RWPE2 (cell line): ENCODE data around the gene TTC6.

Experiments used
- ATAC-seq: fragments of 200-7000 bp; cut with Tn5 transposase; 3 replicates; pipeline ENCODE4 v1.9.1; 2021; ENCODE audit warnings: low read depth
- DNase-seq: peaks from one replicate; pipeline ENCODE4 v3.0.0-alpha.2; 2020; ENCODE audit warnings: low spot score
- H3K27ac ChIP-seq: fragments of 450-650 bp; 2 replicates; pipeline ENCODE4 v1.5.1; 2017; ENCODE audit warnings: mild to moderate bottlenecking; ENCODE audit not compliant: poor library complexity, severe bottlenecking
- H3K27me3 ChIP-seq: fragments of 250-450 bp; sonication (Bioruptor Pico); 2 replicates; pipeline ENCODE4 v1.5.1; 2021; ENCODE audit warnings: mild to moderate bottlenecking, moderate library complexity; ENCODE audit not compliant: insufficient read depth, poor library complexity, severe bottlenecking
- H3K36me3 ChIP-seq: fragments of 250-450 bp; sonication (Bioruptor Pico); 2 replicates; pipeline ENCODE4 v1.5.1; 2020; ENCODE audit warnings: low read depth, mild to moderate bottlenecking, moderate library complexity
- H3K4me1 ChIP-seq: fragments of 250-450 bp; sonication (Bioruptor Pico); 2 replicates; pipeline ENCODE4 v1.5.1; 2021; ENCODE audit warnings: mild to moderate bottlenecking, moderate library complexity; ENCODE audit not compliant: insufficient read depth, poor library complexity, severe bottlenecking
- H3K4me3 ChIP-seq: fragments of 250-450 bp; sonication (Bioruptor Pico); 2 replicates; pipeline ENCODE4 v1.5.1; 2021; ENCODE audit warnings: mild to moderate bottlenecking, moderate library complexity; ENCODE audit not compliant: severe bottlenecking
- H3K9me3 ChIP-seq: fragments of 250-450 bp; sonication (Bioruptor Pico); 2 replicates; pipeline ENCODE4 v1.5.1; 2021; ENCODE audit warnings: mild to moderate bottlenecking, moderate library complexity; ENCODE audit not compliant: severe bottlenecking
- CTCF ChIP-seq: fragments of 450-650 bp; IDR thresholded peaks from one replicate; pipeline ENCODE4 v1.5.1; 2017; ENCODE audit warnings: mild to moderate bottlenecking, moderate library complexity; ENCODE audit not compliant: poor library complexity, severe bottlenecking

Gene TTC6

DNA sequence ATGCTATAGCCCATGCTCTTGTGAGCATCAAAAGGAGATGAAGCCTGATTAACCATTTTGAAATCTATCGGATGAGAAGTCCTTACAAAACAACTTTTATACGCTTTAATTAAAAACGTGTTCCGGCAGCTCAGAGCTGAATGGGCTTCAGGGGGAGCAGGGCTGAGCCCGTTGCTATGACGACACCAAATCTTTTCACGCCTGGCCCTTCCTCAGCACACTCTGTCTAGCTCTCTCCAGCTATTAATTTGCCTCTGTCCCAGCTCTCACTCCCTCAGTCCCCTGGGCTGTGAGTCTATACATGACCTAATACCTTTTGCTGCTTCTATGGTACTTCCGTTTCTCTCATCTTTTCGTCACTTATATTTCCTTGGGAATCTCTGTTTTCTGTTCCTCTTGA is 16.2 kb upstream of the TTC6 start:
- Histone ChIP-seq H3K27me3 (no peaks in the 10 kb centered on the region), H3K4me3 (no peak overlapping the region), H3K36me3 (no peaks in the 10 kb centered on the region), H3K27ac (peak overlapping the region; percentile 93), H3K9me3 (no peaks in the 10 kb centered on the region), H3K4me1 (peaks cover 40% of the 10 kb centered on the region)
- no peak for DNase-seq
- no peak for TF ChIP-seq CTCF
- no peak for ATAC-seq

DNA sequence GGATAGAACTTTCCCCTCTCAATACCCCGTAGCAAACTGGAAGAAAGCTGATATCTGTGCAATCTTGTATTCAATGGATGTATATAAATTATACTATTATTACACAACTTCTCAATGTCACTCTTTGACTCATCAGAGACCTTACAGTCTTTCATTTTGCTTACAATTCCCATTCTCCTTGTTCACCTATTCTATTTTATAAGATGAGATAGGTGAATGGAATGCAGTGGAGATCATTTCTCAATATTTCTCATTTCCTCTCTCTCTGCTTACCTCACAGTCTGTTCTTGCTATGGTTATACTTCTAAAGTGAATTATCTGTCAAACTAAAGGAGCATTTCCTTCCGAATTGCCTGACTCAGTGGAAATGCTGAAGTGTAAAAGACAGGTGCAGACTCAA is 15.3 kb upstream of the TTC6 start:
- peak; percentile 73 for ATAC-seq
- Histone ChIP-seq H3K36me3 (no peaks in the 10 kb centered on the region), H3K27me3 (no peaks in the 10 kb centered on the region), H3K27ac (peak overlapping the region; percentile 93), H3K4me3 (no peak overlapping the region), H3K4me1 (peaks cover 49% of the 10 kb centered on the region), H3K9me3 (no peaks in the 10 kb centered on the region)
- no peak for DNase-seq
- no peak for TF ChIP-seq CTCF

GRCh38 chr14:37583358-37584210 is 11.8 kb upstream of the TTC6 start:
- peak; percentile 19 for TF ChIP-seq CTCF
- peaks cover 69% of the 10 kb centered on the region for H3K4me1 ChIP-seq
- no peaks in the 10 kb centered on the region for H3K27me3 ChIP-seq
- no peaks in the 10 kb centered on the region for H3K9me3 ChIP-seq
- peak overlapping the region; percentile 93 for H3K27ac ChIP-seq
- ATAC-seq (peak; percentile 2; the same call in 1 of the 3 replicates), DNase-seq (peak; percentile 64)
- 0 out of 2 replicates have a peak, but pooled peaks cover 3% of the 10 kb centered on the region for H3K36me3 ChIP-seq
- H3K4me3 ChIP-seq, result peak overlapping the region; percentile 30

DNA sequence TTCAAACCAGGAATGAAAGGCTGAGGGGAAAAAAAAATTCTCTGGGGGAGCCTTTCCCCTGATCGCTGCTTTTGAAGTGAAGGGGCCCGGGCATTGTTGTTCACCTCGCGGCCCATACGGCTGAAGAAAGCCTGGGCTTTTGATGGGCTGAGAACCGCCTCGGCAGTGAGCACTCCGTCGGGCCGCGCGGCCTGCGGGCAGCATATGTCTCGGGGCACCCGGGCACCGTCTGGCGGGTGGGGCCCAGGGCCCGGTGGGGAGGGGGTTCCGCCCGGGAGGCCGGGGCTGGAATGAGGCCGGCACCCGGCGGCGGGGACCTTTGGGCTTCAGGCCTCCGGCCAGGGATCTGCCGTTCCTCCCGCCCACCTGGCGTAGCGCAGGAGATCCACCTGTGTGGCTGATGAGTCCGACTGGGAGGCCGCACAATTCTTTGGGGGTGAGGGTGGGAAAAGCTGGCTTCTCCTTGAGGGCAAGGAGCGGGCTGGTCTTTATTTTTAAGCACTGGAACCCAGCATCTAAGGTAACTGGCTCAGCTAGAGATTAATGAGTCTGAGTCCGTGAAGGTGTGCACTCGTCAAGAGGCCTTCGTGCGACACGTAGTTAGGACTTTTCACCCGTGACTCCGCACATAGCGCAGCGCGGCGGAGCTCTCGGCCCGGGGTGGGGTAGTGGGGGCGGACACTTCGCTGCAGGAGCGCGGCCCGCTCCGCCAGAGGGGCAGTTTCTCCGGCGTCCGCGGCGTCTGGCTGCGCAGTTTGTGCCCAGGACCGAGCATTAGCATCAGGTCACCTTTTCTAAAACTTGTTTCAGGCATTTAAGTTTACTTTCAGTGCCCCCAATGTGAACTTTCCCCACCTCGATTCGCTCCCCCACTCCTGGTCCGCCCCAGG is 11.0 kb upstream of the TTC6 start:
- TF ChIP-seq CTCF, result no peak
- H3K9me3 ChIP-seq, result no peaks in the 10 kb centered on the region
- H3K4me1 ChIP-seq, result peaks cover 64% of the 10 kb centered on the region
- H3K27ac ChIP-seq, result peak overlapping the region; percentile 93
- H3K27me3 ChIP-seq, result no peaks in the 10 kb centered on the region
- H3K4me3 ChIP-seq, result peak overlapping the region; percentile 30
- peak; percentile 73 for DNase-seq
- peaks cover 8% of the 10 kb centered on the region for H3K36me3 ChIP-seq
- peak; percentile 6; the same call in 2 of the 3 replicates for ATAC-seq
